ENCODE data around the gene ABHD6. TPM values are rescaled to one million over a fixed set of nuclear protein-coding genes. Genes with fewer than 3 reads are reported as not detected.
"Not testable (repeated sequence)": the region's sequence is repeated elsewhere in the genome, so short reads cannot be mapped to it uniquely, and the experiment has no call there.

The ABHD6 gene
- total RNA-seq, 1 experiment from 2014 or later, result 2.2 TPM

GRCh38 chr3:58290446-58290845 lies 52.9 kb downstream of the ABHD6 start:
- H3K9me3 ChIP-seq (ENCODE audit: control insufficient read depth, low read depth, low read length); H3K27me3 Mint-ChIP-seq (ENCODE audit: low read depth); H3K4me3 Mint-ChIP-seq; H4K5ac ChIP-seq (ENCODE audit: insufficient read length, low read depth, low read length); H3K4me1 Mint-ChIP-seq; H2BK12ac ChIP-seq (ENCODE audit: insufficient read length, low read depth, low read length); H3K14ac ChIP-seq (ENCODE audit: insufficient read depth, low read length); H2AFZ ChIP-seq (ENCODE audit: low read length); H4K8ac ChIP-seq (replicated peaks; ENCODE audit: insufficient read length, low read depth, low read length); H2BK15ac ChIP-seq (ENCODE audit: low read depth, low read length); H3K27me3 ChIP-seq (ENCODE audit: insufficient read depth, low read length); H3K9ac ChIP-seq (ENCODE audit: extremely low read depth, insufficient read length, low read length); H4K91ac ChIP-seq (ENCODE audit: insufficient read length, low read depth, low read length); H3K4ac ChIP-seq (ENCODE audit: low read depth, low read length); H2BK20ac ChIP-seq (ENCODE audit: low read depth, low read length, poor library complexity, severe bottlenecking); DNase-seq; H2BK120ac ChIP-seq (ENCODE audit: low read depth, low read length, poor library complexity, severe bottlenecking); H3K23me2 ChIP-seq (ENCODE audit: insufficient read length, low read depth, low read length, poor library complexity, severe bottlenecking); H3K18ac ChIP-seq (ENCODE audit: insufficient read length, low read depth, low read length); H2AK5ac ChIP-seq (ENCODE audit: insufficient read length, low read length); H3K23ac ChIP-seq (ENCODE audit: insufficient read length, low read depth, low read length); H3K4me1 ChIP-seq (ENCODE audit: insufficient read depth, low read length); H3K79me2 ChIP-seq (ENCODE audit: insufficient read depth, low read length); H3K79me1 ChIP-seq (ENCODE audit: insufficient read depth, low read depth, low read length, poor library complexity, severe bottlenecking); H2BK5ac ChIP-seq (ENCODE audit: insufficient read length, low read length); H3K56ac ChIP-seq (ENCODE audit: insufficient read length, low read depth, low read length); H3K27ac Mint-ChIP-seq; H3T11ph ChIP-seq (ENCODE audit: low read length); H3K27ac ChIP-seq (ENCODE audit: insufficient read length, low read depth, low read length); H4K20me1 ChIP-seq (ENCODE audit: control insufficient read depth, insufficient read depth, insufficient read length); H3K4me2 ChIP-seq (ENCODE audit: insufficient read depth, insufficient read length, low read length): not testable (repeated sequence)
- peaks cover 3 to 13% (median 9%) of the 10 kb centered on the region in 3 experiments; a peak in 5 of 7 replicates for H3K36me3 Mint-ChIP-seq (ENCODE audit: insufficient read depth in 1 of 3, low read depth in 3 of 3)
- no CpG with 5 or more reads among the region's 33 CpGs for WGBS (ENCODE audit: extremely low coverage, insufficient read length, low lambda C conversion rate)
- H3K9me3 Mint-ChIP-seq, result peaks cover 14 to 21% of the 10 kb centered on the region in 2 experiments; a peak in 4 of 5 replicates

Measured in H9 (cell line).